Memory B cell (primary cell): ENCODE results near the gene ZDHHC22.

ENCODE experiments used
- ATAC-seq: fragments of 150-1000 bp; cut with Tn5 transposase; 2 replicates; pipeline ENCODE4 v1.10.0; 2021; ENCODE audit warnings: low read depth, mild to moderate bottlenecking, moderate library complexity
- DNase-seq, 2 donors: peaks; one replicate each; pipeline ENCODE4 v3.0.0; 2022; ENCODE audit warnings: low spot score in 2 of 2
- H3K27ac Mint-ChIP-seq: one replicate; pipeline ENCODE4 v1.8.0; 2022; ENCODE audit warnings: mild to moderate bottlenecking, moderate library complexity, mixed read lengths
- H3K27me3 Mint-ChIP-seq: one replicate; pipeline ENCODE4 v1.8.0; 2022; ENCODE audit warnings: mixed read lengths
- H3K36me3 Mint-ChIP-seq: one replicate; pipeline ENCODE4 v1.8.0; 2022; ENCODE audit warnings: mild to moderate bottlenecking, mixed read lengths
- H3K4me1 Mint-ChIP-seq: one replicate; pipeline ENCODE4 v1.8.0; 2022; ENCODE audit warnings: mixed read lengths
- H3K4me3 Mint-ChIP-seq: one replicate; pipeline ENCODE4 v1.8.0; 2022; ENCODE audit warnings: mild to moderate bottlenecking, moderate library complexity, mixed read lengths
- H3K9me3 Mint-ChIP-seq: one replicate; pipeline ENCODE4 v1.8.0; 2022; ENCODE audit warnings: mixed read lengths

ZDHHC22 gene

GRCh38 chr14:77110286-77110685 lies 31.3 kb downstream of the ZDHHC22 start:
- Mint-ChIP-seq H3K36me3 (peaks cover 32% of the 10 kb centered on the region), H3K4me3 (no peak overlapping the region), H3K27ac (no peak overlapping the region), H3K27me3 (no peaks in the 10 kb centered on the region), H3K4me1 (peaks cover 5% of the 10 kb centered on the region), H3K9me3 (no peaks in the 10 kb centered on the region)
- DNase-seq, result no peak
- ATAC-seq, result no peak

GRCh38 chr14:77109656-77110055 lies 31.9 kb downstream of the ZDHHC22 start:
- no peak for ATAC-seq

GRCh38 chr14:77108753-77109152 lies 32.8 kb downstream of the ZDHHC22 start:
- peak; percentile 48 for ATAC-seq
- Mint-ChIP-seq H3K4me1 (peaks cover 13% of the 10 kb centered on the region), H3K9me3 (no peaks in the 10 kb centered on the region), H3K36me3 (peaks cover 34% of the 10 kb centered on the region), H3K27me3 (no peaks in the 10 kb centered on the region), H3K4me3 (no peak overlapping the region), H3K27ac (peak overlapping the region; percentile 29)
- no peak for DNase-seq

More at GRCh38 chr14:77109656-77110055, 31.9 kb downstream of the ZDHHC22 start:
- H3K4me3 Mint-ChIP-seq, result no peak overlapping the region
- H3K4me1 Mint-ChIP-seq, result peaks cover 8% of the 10 kb centered on the region
- no peaks in the 10 kb centered on the region for H3K27me3 Mint-ChIP-seq
- H3K27ac Mint-ChIP-seq, result no peak overlapping the region
- peaks cover 33% of the 10 kb centered on the region for H3K36me3 Mint-ChIP-seq
- H3K9me3 Mint-ChIP-seq, result no peaks in the 10 kb centered on the region
- no peak for DNase-seq

GRCh38 chr14:77107228-77107627 lies 34.4 kb downstream of the ZDHHC22 start:
- ATAC-seq (no peak), DNase-seq (no peak)
- no peak overlapping the region for H3K27ac Mint-ChIP-seq
- no peaks in the 10 kb centered on the region for H3K9me3 Mint-ChIP-seq
- H3K4me3 Mint-ChIP-seq, result no peak overlapping the region
- H3K4me1 Mint-ChIP-seq, result peaks cover 19% of the 10 kb centered on the region
- H3K27me3 Mint-ChIP-seq, result no peaks in the 10 kb centered on the region
- H3K36me3 Mint-ChIP-seq, result peaks cover 26% of the 10 kb centered on the region

- H3K27me3 Mint-ChIP-seq, result no peaks in the 10 kb centered on the region
- ATAC-seq, result no peak
- no peak overlapping the region for H3K4me3 Mint-ChIP-seq
- no peak for DNase-seq
- peaks cover 19% of the 10 kb centered on the region for H3K4me1 Mint-ChIP-seq
- H3K36me3 Mint-ChIP-seq, result peaks cover 23% of the 10 kb centered on the region
- no peaks in the 10 kb centered on the region for H3K9me3 Mint-ChIP-seq
- H3K27ac Mint-ChIP-seq, result no peak overlapping the region
Measured at GRCh38 chr14:77106666-77107065, 34.9 kb downstream of the ZDHHC22 start.

- Mint-ChIP-seq H3K4me3 (no peak overlapping the region), H3K27ac (no peak overlapping the region), H3K36me3 (peaks cover 15% of the 10 kb centered on the region), H3K9me3 (no peaks in the 10 kb centered on the region), H3K4me1 (peaks cover 32% of the 10 kb centered on the region), H3K27me3 (no peaks in the 10 kb centered on the region)
- ATAC-seq (no peak), DNase-seq (no peak)
Measured at GRCh38 chr14:77105145-77105939, 36.2 kb downstream of the ZDHHC22 start.

- DNase-seq (no peak), ATAC-seq (no peak)
- no peaks in the 10 kb centered on the region for H3K9me3 Mint-ChIP-seq
- no peaks in the 10 kb centered on the region for H3K27me3 Mint-ChIP-seq
- no peak overlapping the region for H3K4me3 Mint-ChIP-seq
- peaks cover 39% of the 10 kb centered on the region for H3K4me1 Mint-ChIP-seq
- peaks cover 15% of the 10 kb centered on the region for H3K36me3 Mint-ChIP-seq
- H3K27ac Mint-ChIP-seq, result no peak overlapping the region
Measured at GRCh38 chr14:77104393-77104792, 37.2 kb downstream of the ZDHHC22 start.

- Mint-ChIP-seq H3K9me3 (no peaks in the 10 kb centered on the region), H3K27ac (no peak overlapping the region), H3K36me3 (peaks cover 14% of the 10 kb centered on the region), H3K27me3 (no peaks in the 10 kb centered on the region), H3K4me3 (no peak overlapping the region), H3K4me1 (peaks cover 42% of the 10 kb centered on the region)
- no peak for ATAC-seq
- DNase-seq, result no peak
Measured at GRCh38 chr14:77103951-77104350, 37.6 kb downstream of the ZDHHC22 start.

GRCh38 chr14:77103475-77103874 lies 38.1 kb downstream of the ZDHHC22 start:
- H3K4me1 Mint-ChIP-seq, result peaks cover 42% of the 10 kb centered on the region
- H3K36me3 Mint-ChIP-seq, result peaks cover 13% of the 10 kb centered on the region
- no peaks in the 10 kb centered on the region for H3K27me3 Mint-ChIP-seq
- DNase-seq, result no peak
- no peak for ATAC-seq
- no peak overlapping the region for H3K27ac Mint-ChIP-seq
- H3K9me3 Mint-ChIP-seq, result no peaks in the 10 kb centered on the region
- no peak overlapping the region for H3K4me3 Mint-ChIP-seq

GRCh38 chr14:77102154-77102553 lies 39.4 kb downstream of the ZDHHC22 start:
- ATAC-seq, result no peak
- Mint-ChIP-seq H3K4me1 (peaks cover 49% of the 10 kb centered on the region), H3K36me3 (peaks cover 11% of the 10 kb centered on the region), H3K9me3 (no peaks in the 10 kb centered on the region), H3K27ac (no peak overlapping the region), H3K4me3 (no peak overlapping the region), H3K27me3 (no peaks in the 10 kb centered on the region)
- no peak for DNase-seq

GRCh38 chr14:77100961-77101360 lies 40.6 kb downstream of the ZDHHC22 start:
- ATAC-seq (no peak), DNase-seq (no peak)
- Mint-ChIP-seq H3K4me3 (peak overlapping the region; percentile 32), H3K27ac (peak overlapping the region; percentile 100), H3K4me1 (peaks cover 50% of the 10 kb centered on the region), H3K36me3 (peaks cover 11% of the 10 kb centered on the region), H3K9me3 (no peaks in the 10 kb centered on the region), H3K27me3 (no peaks in the 10 kb centered on the region)

GRCh38 chr14:77099425-77100167 lies 42.0 kb downstream of the ZDHHC22 start:
- no peaks in the 10 kb centered on the region for H3K27me3 Mint-ChIP-seq
- no peak for DNase-seq
- peak overlapping the region; percentile 100 for H3K27ac Mint-ChIP-seq
- no peak for ATAC-seq
- peaks cover 50% of the 10 kb centered on the region for H3K4me1 Mint-ChIP-seq
- peak overlapping the region; percentile 99 for H3K4me3 Mint-ChIP-seq
- H3K9me3 Mint-ChIP-seq, result no peaks in the 10 kb centered on the region
- peaks cover 9% of the 10 kb centered on the region for H3K36me3 Mint-ChIP-seq

GRCh38 chr14:77098529-77099353 lies 42.9 kb downstream of the ZDHHC22 start:
- no peaks in the 10 kb centered on the region for H3K27me3 Mint-ChIP-seq
- H3K4me1 Mint-ChIP-seq, result peaks cover 46% of the 10 kb centered on the region
- H3K9me3 Mint-ChIP-seq, result no peaks in the 10 kb centered on the region
- ATAC-seq (no peak), DNase-seq (no peak)
- peak overlapping the region; percentile 100 for H3K27ac Mint-ChIP-seq
- H3K36me3 Mint-ChIP-seq, result peaks cover 4% of the 10 kb centered on the region
- H3K4me3 Mint-ChIP-seq, result peak overlapping the region; percentile 99
